Activated CD8-positive, alpha-beta T cell treated with anti-CD3 and anti-CD28 coated beads for 36 hours (primary cell): ENCODE results near the gene CNPY4. TPM values are rescaled to one million over a fixed set of nuclear protein-coding genes. Genes with fewer than 3 reads are reported as not detected.

Source experiments
- ATAC-seq: fragments of 200-7000 bp; cut with Tn5 transposase; one replicate; pipeline ENCODE4 v1.10.0; 2021; ENCODE audit warnings: mild to moderate bottlenecking, moderate library complexity
- CTCF ChIA-PET: fragments of 350-600 bp; sonication (Branson Sonifier 250); formaldehyde crosslinking; loops from one replicate; lab custom pipeline; 2021; ENCODE audit warnings: antibody characterized with exemption; lab: Charles Lee
- POLR2A ChIA-PET: fragments of 350-600 bp; sonication (Branson Sonifier 250); formaldehyde crosslinking; loops from one replicate; lab custom pipeline; 2021; ENCODE audit warnings: antibody characterized with exemption; lab: Charles Lee
- DNase-seq: peaks from one replicate; pipeline ENCODE4 v3.0.0-alpha.2; 2020
- H3K27ac Mint-ChIP-seq: one replicate; pipeline ENCODE4 v1.8.0; 2021; ENCODE audit warnings: mild to moderate bottlenecking, mixed read lengths
- H3K27me3 Mint-ChIP-seq: one replicate; pipeline ENCODE4 v1.8.0; 2021; ENCODE audit warnings: mixed read lengths
- H3K36me3 Mint-ChIP-seq: one replicate; pipeline ENCODE4 v1.8.0; 2021; ENCODE audit warnings: low read depth, mixed read lengths
- H3K4me1 Mint-ChIP-seq: one replicate; pipeline ENCODE4 v1.8.0; 2021; ENCODE audit warnings: low read depth, mixed read lengths
- H3K4me3 Mint-ChIP-seq: one replicate; pipeline ENCODE4 v1.8.0; 2021; ENCODE audit warnings: mild to moderate bottlenecking, moderate library complexity, mixed read lengths
- H3K9me3 Mint-ChIP-seq: one replicate; pipeline ENCODE4 v1.8.0; 2021; ENCODE audit warnings: mixed read lengths
- intact Hi-C: fragments of 100-400 bp; cut with micrococcal nuclease; formaldehyde crosslinking; loops from one replicate; pipeline ENCODE4 v1.10.0; 2022
- total RNA-seq, 2 experiments: library from RNA; stranded (reverse); gene quantifications; one replicate each; pipeline ENCODE4 v1.2.3, GENCODE V29; 2021
- TF ChIP-seq, protein P1 (sequence below): fragments of 200-600 bp; IDR thresholded peaks from one replicate; pipeline ENCODE4 v1.8.0; 2022; ENCODE audit warnings: antibody characterized with exemption, mild to moderate bottlenecking

Gene CNPY4
- total RNA-seq, 2 experiments from 2014 or later: 9.8 to 10.4 TPM

DNA sequence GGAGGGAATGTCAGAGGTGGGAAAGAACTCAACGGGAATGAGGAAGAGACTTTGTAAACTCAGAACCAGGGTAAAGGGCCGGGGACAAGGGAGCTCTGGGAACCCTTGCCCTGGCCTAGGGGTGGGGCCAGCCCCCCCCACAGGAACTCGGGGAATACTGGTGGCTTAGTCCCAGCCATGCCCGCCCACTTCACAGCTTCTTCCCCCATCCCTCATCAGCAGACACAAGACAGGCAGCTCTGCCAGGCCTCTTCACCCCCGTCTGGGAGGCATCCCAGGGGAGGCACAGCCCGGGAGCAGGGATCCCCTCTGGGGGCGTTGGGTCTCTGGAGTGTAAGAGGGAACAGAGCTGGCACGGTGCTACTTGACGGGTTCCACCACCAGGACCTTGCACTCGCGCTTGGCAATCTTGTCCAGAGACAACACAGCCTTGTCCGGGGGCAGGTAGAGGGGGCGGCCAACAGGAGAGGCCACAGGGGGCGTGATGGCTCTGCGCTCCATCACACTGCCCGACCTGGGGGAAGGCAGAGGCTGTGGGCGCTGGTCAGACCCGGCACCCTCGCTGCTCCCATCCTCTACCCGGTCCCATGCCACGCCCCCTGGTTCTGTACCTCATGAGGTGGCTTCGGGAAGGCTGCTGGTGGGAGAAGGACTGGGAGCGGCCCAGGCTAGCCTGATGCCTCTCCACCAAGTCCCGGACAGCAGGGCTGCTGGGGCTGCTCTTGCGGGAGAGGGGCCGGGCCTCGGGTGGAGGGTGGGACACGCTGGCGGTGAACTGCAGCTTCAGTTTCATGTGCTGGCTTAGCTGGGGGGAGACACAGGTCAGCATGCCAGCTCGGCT lies 35.4 kb downstream of the CNPY4 start:
- POLR2A ChIA-PET: interaction anchor here (0.6 to 1.2 kb wide), 3 partner anchors 21 to 687 kb away, joined by 3 to 4 read pairs (median 3); no protein-coding TSS in a partner anchor
- intact Hi-C loops: no loop called here
- CTCF ChIA-PET: interaction anchor here (1.2 to 1.6 kb wide), 3 partner anchors 22 to 63 kb away, joined by 3 to 6 read pairs (median 5); no protein-coding TSS in a partner anchor
- H3K4me1 Mint-ChIP-seq: peaks cover 46% of the 10 kb centered on the region
- H3K27ac Mint-ChIP-seq: peak overlapping the region; percentile 28
- H3K9me3 Mint-ChIP-seq: no peaks in the 10 kb centered on the region
- no peak for ATAC-seq
- TF ChIP-seq, protein P1, sequence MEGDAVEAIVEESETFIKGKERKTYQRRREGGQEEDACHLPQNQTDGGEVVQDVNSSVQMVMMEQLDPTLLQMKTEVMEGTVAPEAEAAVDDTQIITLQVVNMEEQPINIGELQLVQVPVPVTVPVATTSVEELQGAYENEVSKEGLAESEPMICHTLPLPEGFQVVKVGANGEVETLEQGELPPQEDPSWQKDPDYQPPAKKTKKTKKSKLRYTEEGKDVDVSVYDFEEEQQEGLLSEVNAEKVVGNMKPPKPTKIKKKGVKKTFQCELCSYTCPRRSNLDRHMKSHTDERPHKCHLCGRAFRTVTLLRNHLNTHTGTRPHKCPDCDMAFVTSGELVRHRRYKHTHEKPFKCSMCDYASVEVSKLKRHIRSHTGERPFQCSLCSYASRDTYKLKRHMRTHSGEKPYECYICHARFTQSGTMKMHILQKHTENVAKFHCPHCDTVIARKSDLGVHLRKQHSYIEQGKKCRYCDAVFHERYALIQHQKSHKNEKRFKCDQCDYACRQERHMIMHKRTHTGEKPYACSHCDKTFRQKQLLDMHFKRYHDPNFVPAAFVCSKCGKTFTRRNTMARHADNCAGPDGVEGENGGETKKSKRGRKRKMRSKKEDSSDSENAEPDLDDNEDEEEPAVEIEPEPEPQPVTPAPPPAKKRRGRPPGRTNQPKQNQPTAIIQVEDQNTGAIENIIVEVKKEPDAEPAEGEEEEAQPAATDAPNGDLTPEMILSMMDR: no peak
- no peak for DNase-seq
- H3K36me3 Mint-ChIP-seq: peaks cover 36% of the 10 kb centered on the region
- no peak overlapping the region for H3K4me3 Mint-ChIP-seq
- H3K27me3 Mint-ChIP-seq: no peaks in the 10 kb centered on the region

DNA sequence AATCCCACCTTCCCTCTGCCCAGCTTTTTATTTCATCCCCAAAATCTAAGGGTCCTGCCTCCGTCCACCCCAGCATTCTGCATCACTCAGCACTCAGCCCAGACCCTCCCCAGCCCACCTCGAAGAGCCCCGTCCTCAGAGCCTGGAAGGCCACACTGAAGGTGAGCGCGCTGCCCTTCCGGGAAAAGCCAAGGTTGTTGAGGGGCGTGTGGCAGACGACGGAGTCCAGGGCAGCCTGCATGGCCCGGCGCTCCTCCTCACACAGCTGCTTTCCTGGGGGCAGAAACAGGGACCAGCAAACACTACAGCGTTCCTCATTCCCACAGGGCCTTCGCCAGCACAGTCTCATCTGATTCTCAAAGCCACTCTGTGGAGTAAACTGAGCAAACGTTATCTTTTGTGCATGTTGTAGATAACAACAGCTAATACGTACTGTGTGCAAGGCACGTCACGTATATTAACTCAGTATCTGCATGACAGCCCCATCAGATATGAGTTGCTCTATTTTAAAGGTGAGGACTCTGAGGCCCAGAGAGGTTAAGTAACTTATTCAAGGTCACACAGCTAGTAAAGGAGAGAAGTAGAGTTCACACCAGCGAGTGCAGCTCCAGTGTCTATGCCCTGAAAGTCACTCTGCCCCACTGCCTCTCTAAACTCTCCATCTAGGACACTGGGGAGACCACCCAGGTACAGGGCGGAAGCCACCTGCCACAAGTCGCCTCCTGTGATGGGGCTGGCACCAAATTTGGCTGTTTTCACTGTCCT lies 36.3 kb downstream of the CNPY4 start:
- H3K4me3 Mint-ChIP-seq: no peak overlapping the region
- DNase-seq: no peak
- no peaks in the 10 kb centered on the region for H3K27me3 Mint-ChIP-seq
- POLR2A ChIA-PET: interaction anchor here (0.6 to 1.2 kb wide), 5 partner anchors 13 to 360 kb away, joined by 3 to 5 read pairs (median 3); no protein-coding TSS in a partner anchor
- ATAC-seq: no peak
- H3K9me3 Mint-ChIP-seq: no peaks in the 10 kb centered on the region
- intact Hi-C loops: no loop called here
- H3K27ac Mint-ChIP-seq: peak overlapping the region; percentile 89
- H3K4me1 Mint-ChIP-seq: peaks cover 40% of the 10 kb centered on the region
- CTCF ChIA-PET: interaction anchor here (0.8 to 1.6 kb wide), 5 partner anchors 23 to 63 kb away, joined by 3 to 5 read pairs (median 3); no protein-coding TSS in a partner anchor
- TF ChIP-seq, protein P1: no peak
- peaks cover 29% of the 10 kb centered on the region for H3K36me3 Mint-ChIP-seq

DNA sequence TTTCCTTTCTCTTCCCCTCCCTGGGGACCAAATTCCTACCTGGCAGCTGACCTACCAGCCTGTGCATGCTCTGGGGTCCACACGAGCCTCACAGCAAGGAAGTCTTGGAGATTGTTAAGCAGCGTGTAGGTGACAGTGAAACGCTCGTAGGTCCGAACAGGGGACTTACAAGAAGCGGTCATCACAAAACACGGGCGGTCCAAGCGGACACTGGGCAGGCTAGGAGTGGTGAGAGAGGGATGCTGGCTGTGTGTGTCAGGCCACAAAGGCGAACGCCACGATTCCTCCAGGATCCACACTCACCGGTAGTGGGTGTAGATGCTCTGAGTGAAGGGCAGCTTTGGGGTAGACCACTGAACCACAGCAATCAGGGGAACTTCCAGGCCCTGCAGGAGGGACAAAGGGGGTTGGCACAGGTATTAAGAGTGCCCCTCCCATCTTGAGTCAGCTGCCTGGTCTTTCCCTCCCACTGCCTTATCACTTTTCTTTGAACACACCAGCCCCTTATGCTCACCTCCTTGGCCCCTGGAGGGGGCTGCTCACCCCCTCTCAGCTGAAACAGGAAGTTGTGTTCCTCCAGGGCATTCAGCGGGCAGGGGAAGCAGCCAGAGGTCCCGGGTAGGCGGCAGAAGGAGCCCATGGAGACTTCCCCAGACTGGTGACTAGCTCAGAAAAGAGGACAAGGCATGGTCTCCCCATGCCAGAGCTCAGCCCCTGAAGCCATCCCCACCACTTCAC lies 37.1 kb downstream of the CNPY4 start:
- intact Hi-C loops: no loop called here
- ChIA-PET POLR2A (interaction anchor here (0.8 to 1.8 kb wide), 5 partner anchors 11 to 54 kb away, joined by 3 to 11 read pairs (median 4); partner anchors contain the start of genes GAL3ST4 and GPC2), CTCF (interaction anchor here (0.8 to 2.1 kb wide), 6 partner anchors 11 to 62 kb away, joined by 3 to 9 read pairs (median 4); no protein-coding TSS in a partner anchor)
- DNase-seq (peak; percentile 75), ATAC-seq (peak; percentile 70)
- Mint-ChIP-seq H3K9me3 (no peaks in the 10 kb centered on the region), H3K4me1 (peaks cover 39% of the 10 kb centered on the region), H3K4me3 (peak overlapping the region; percentile 67), H3K27ac (peak overlapping the region; percentile 89), H3K36me3 (peaks cover 28% of the 10 kb centered on the region), H3K27me3 (no peaks in the 10 kb centered on the region)
- TF ChIP-seq, protein P1: no peak

DNA sequence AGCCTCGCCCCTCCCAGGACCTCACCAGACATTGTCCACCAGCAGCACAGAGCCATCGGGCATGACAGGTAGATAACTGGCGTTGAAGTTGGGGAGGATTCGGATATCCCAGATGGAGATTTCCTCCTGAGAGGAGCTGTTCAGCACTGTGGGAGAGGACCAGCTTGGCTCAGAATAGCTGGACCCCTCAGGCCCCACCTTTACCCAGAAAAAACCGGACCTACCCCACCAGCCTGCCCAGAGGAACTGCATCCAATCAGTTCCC lies 37.6 kb downstream of the CNPY4 start:
- ATAC-seq: no peak
- Mint-ChIP-seq H3K27ac (peak overlapping the region; percentile 89), H3K9me3 (no peaks in the 10 kb centered on the region), H3K4me3 (peak overlapping the region; percentile 67), H3K36me3 (peaks cover 23% of the 10 kb centered on the region), H3K4me1 (peaks cover 39% of the 10 kb centered on the region), H3K27me3 (no peaks in the 10 kb centered on the region)
- intact Hi-C loops: no loop called here
- POLR2A ChIA-PET: interaction anchor here (0.9 to 1.8 kb wide), 7 partner anchors 8 to 56 kb away, joined by 3 to 11 read pairs (median 4); partner anchors contain the start of genes GAL3ST4, GPC2, LAMTOR4 and MCM7
- TF ChIP-seq, protein P1: no peak
- DNase-seq: no peak
- CTCF ChIA-PET: interaction anchor here (0.8 to 2.4 kb wide), 7 partner anchors 9 to 61 kb away, joined by 3 to 9 read pairs (median 4); no protein-coding TSS in a partner anchor
